ENCODE data around the gene FXYD6. TPM values are rescaled to one million over a fixed set of nuclear protein-coding genes. Genes with fewer than 3 reads are reported as not detected.
A peak's percentile ranks its signal among the peaks of the same experiment; 100 is the strongest.
"Not testable (repeated sequence)": the region's sequence is repeated elsewhere in the genome, so short reads cannot be mapped to it uniquely, and the experiment has no call there.

The FXYD6 gene
- polyA plus RNA-seq, 1 experiment: 21.4 TPM

GRCh38 chr11:117814766-117815261 lies 61.6 kb downstream of the FXYD6 start:
- POLR2A ChIA-PET: no interaction called here
- Histone ChIP-seq H3K9me3 (ENCODE audit: control insufficient read depth, insufficient read depth, low read length) (no peaks in the 10 kb centered on the region), H3K27ac (ENCODE audit: low read depth, low read length) (no peak overlapping the region), H3K27me3 (ENCODE audit: control insufficient read depth, insufficient read depth, low read length) (no peaks in the 10 kb centered on the region), H3K4me3 (ENCODE audit: low read depth, low read length) (no peak overlapping the region)
- no peak for TF ChIP-seq CTCF (IDR thresholded peaks at IDR 0.05; ENCODE audit: low read depth, low read length)
- no peak for DNase-seq (ENCODE audit: low read depth, low spot score)
- CTCF ChIA-PET: interaction anchor here (1.7 to 9.3 kb wide), 5 partner anchors 8 to 390 kb away, joined by 4 to 238 read pairs (median 97); no protein-coding TSS in a partner anchor

GRCh38 chr11:117814204-117814765 lies 62.2 kb downstream of the FXYD6 start:
- H3K9me3 ChIP-seq (ENCODE audit: control insufficient read depth, insufficient read depth, low read length): no peaks in the 10 kb centered on the region; the same call in 1 of the 2 replicates
- ChIA-PET CTCF (interaction anchor here (1.7 to 9.3 kb wide), 5 partner anchors 7 to 389 kb away, joined by 4 to 238 read pairs (median 97); no protein-coding TSS in a partner anchor), POLR2A (no interaction called here)
- DNase-seq (ENCODE audit: low read depth, low spot score): no peak
- TF ChIP-seq CTCF (IDR thresholded peaks at IDR 0.05; ENCODE audit: low read depth, low read length): no peak
- H3K27me3 ChIP-seq (ENCODE audit: control insufficient read depth, insufficient read depth, low read length): no peaks in the 10 kb centered on the region
- H3K4me3 ChIP-seq (ENCODE audit: low read depth, low read length): no peak overlapping the region
- no peak overlapping the region for H3K27ac ChIP-seq (ENCODE audit: low read depth, low read length)

- H3K9me3 ChIP-seq (ENCODE audit: control insufficient read depth, insufficient read depth, low read length); H3K4me3 ChIP-seq (ENCODE audit: low read depth, low read length); H3K27ac ChIP-seq (ENCODE audit: low read depth, low read length); DNase-seq (ENCODE audit: low read depth, low spot score); POLR2A ChIA-PET: not testable (repeated sequence)
- H3K27me3 ChIP-seq (ENCODE audit: control insufficient read depth, insufficient read depth, low read length): peaks cover 12% of the 10 kb centered on the region
- CTCF ChIA-PET: interaction anchor here (0.8 to 6.4 kb wide), 4 partner anchors 9 to 243 kb away, joined by 3 to 238 read pairs (median 146); no protein-coding TSS in a partner anchor
Measured at GRCh38 chr11:117810056-117810451, 66.4 kb downstream of the FXYD6 start.

- peak; percentile 24; the same call in 1 of the 2 replicates for TF ChIP-seq CTCF (IDR thresholded peaks at IDR 0.05; ENCODE audit: low read depth, low read length)
- Histone ChIP-seq H3K27ac (ENCODE audit: low read depth, low read length) (no peak overlapping the region), H3K4me3 (ENCODE audit: low read depth, low read length) (no peak overlapping the region), H3K9me3 (ENCODE audit: control insufficient read depth, insufficient read depth, low read length) (no peaks in the 10 kb centered on the region; the same call in 1 of the 2 replicates), H3K27me3 (ENCODE audit: control insufficient read depth, insufficient read depth, low read length) (peaks cover 16% of the 10 kb centered on the region)
- POLR2A ChIA-PET: no interaction called here
- DNase-seq (ENCODE audit: low read depth, low spot score): no peak
- CTCF ChIA-PET: interaction anchor here (0.6 to 6.4 kb wide), 6 partner anchors 9 to 384 kb away, joined by 3 to 238 read pairs (median 52); no protein-coding TSS in a partner anchor
Measured at GRCh38 chr11:117809236-117810055, 67.0 kb downstream of the FXYD6 start.

- Histone ChIP-seq H3K4me3 (ENCODE audit: low read depth, low read length) (no peak overlapping the region), H3K27ac (ENCODE audit: low read depth, low read length) (no peak overlapping the region), H3K27me3 (ENCODE audit: control insufficient read depth, insufficient read depth, low read length) (peaks cover 16% of the 10 kb centered on the region), H3K9me3 (ENCODE audit: control insufficient read depth, insufficient read depth, low read length) (no peaks in the 10 kb centered on the region; the same call in 1 of the 2 replicates)
- no peak for DNase-seq (ENCODE audit: low read depth, low spot score)
- no peak for TF ChIP-seq CTCF (IDR thresholded peaks at IDR 0.05; ENCODE audit: low read depth, low read length)
- POLR2A ChIA-PET: no interaction called here
- CTCF ChIA-PET: interaction anchor here (0.6 to 6.4 kb wide), 12 partner anchors 10 to 383 kb away, joined by 3 to 238 read pairs (median 8); no protein-coding TSS in a partner anchor
Measured at GRCh38 chr11:117808784-117809183, 67.7 kb downstream of the FXYD6 start.
